NCI-H82 treated with DMSO at 0.1 percent for 48 hours (cell line): ENCODE results near the gene PTAR1.

Source experiments
- DNase-seq: peaks from one replicate; lab custom pipeline; 2025; ENCODE audit not compliant: unreplicated experiment; lab: John Stamatoyannopoulos, UW

The PTAR1 gene

DNA sequence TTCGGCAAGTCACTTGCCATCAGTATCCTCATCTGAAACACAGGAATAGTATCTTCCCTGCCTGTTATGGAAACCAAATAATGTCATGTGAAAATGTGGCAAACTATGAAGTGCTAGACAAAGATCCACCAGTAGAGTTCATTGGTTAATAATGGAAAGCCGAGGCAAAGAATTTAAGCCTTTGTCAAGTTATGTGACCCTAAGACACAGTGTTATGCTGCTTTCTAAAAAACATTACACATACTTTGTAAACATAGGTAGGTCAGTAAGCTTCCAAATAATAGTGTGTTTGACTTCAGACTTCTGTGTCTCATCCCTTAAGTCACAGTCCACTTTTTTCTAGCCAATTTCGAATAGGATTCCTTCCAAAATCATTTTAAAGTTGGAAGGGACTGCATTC is 6.0 kb downstream of the PTAR1 start:
- DNase-seq: no peak

DNA sequence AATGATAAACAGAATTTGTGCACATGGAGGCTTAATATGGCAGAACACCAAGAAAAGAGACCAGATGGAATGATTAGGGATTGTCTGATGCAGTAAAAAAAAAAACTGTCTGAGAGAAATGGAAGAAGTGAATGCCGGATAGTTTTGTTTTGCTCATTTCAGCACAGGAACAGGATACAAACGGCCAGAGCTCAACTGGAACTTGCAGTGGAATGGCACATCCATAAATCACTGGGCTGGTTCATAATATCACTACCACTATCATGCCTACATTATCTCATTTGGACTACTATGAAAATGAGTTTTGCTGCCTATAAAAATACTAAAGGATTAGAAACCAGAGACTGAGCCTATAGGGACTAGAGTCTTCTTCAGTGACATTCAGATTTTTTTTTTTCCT is 9.7 kb downstream of the PTAR1 start:
- no peak for DNase-seq

DNA sequence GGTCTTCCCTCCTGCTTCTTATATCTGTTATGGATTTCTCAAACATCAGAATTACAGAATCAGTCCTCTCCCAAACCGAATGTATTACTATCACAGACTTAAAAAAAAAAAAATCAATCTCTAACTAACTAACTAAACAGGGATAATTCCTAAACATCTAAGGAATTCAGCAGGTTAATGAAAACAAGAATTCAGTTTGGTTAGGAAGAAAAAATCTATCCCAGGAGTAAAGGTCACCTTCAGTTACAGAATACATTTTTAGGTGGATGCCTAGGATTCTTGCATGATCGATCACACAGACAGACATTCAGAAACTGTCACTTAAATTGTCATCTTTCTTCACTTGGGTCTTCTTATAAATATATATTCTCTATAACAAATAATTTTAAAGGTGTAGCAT is 11.5 kb downstream of the PTAR1 start:
- DNase-seq: no peak

DNA sequence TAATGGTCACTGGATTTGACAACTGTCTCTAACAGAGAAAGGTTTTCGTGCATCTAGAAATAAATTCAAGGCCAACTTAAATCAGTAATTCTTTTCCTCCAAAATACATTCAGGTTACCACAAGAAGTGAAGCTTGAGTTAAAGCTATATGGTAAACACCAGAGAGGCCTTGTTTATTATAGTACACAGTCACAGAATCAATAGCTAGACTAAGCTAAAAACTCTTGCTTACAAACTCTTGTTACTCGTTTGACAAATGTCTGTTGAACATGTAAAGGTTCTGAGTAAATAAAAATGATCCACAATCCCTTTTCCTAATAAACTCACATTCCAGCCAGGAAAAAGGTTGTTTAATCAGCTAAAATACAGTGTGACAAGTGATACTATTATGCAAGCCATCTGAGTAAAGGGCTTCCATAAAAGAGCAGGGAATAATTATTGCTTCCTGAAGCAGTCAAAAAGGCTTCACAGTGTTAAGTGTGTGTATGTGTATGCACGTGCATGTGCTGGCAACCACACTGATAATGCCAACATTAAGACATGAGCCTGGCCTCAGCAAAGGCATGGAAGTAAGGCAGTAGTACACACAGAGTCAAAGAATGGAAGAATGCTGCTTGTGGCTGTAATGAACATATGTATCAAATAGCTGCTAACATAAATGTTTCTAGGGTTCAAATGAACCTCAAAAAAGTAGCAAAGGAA is 12.8 kb downstream of the PTAR1 start:
- no peak for DNase-seq

DNA sequence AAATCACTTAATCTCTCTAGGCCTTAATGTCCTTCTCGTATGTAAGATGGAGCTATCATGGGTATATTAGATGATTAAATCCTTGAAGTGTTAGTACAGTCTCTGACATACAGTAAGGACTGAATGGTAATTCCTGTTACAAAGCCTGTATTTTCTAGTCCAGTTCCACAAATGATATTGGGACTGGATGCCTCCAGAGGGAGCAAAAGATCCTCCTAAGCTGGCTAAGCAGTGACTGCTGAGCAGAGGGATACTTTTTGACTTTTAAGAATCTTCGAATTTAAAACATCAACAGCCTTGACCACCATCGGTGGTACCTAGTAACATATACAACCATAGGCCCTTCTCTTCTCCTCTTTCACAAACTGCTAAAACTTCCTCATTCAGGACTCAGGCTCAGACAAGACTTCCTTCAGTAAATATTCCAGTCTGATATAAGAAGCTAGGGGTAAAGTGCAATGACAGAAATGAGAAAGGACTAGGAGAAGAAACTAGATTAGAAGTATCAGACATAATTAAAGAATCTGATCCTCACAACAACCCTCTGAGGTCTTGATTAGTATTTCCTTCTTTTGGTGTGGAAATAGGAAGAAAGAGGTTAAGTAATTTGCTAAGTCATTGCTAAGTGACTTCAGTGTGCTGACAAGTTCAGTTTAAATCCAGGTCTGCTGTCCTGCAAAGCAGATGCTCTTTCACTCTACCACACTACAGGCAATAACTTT is 13.9 kb downstream of the PTAR1 start:
- DNase-seq: no peak

DNA sequence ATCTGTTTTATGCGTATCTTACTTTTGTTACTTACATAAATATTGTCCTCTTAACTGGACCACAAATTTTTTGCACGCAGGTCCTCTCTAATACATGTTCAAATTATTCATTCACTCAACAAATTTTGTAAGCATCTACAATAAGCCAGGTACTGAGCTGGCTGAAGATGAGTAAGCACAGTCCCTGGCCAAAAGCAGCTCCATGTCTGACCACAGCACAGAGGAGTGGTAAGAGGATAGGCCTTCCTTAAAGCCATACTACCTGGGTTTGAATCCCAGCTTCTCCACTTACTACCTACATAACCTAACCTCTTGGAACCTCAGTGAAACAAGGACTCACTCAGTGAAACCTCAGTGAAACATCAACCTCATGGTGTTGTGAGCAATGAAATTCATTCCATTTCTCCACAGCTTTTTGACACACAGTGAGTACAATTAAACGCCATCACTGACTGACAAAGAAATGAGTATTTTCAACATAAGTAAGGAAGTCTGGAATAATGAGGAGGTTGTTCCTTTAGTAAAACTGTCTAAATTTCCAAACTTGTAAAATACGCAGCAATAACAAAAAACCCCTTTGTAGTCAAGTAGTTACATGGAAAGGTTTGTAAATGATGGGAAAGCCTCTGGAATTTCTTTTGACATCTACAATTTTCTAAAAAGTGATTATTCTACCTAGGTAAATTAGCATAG is 15.0 kb downstream of the PTAR1 start:
- no peak for DNase-seq

DNA sequence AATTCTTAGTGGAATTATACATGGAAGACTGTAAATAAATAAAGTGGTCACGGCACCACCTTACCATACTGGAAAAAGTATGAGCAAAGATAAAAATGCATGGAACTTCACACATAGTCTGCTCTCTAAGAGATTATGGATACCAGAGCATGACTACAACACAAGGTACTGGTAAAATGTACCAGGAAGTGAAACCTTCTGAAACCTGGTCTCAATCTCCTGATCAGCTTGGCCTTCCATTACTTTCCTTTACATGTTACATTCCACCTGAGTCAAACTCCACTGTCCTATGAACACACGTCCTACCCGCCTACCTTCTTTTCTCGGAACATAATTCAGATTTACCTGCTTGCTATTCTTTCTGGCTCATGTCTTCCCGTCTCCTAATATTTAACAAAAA is 15.9 kb downstream of the PTAR1 start:
- no peak for DNase-seq

DNA sequence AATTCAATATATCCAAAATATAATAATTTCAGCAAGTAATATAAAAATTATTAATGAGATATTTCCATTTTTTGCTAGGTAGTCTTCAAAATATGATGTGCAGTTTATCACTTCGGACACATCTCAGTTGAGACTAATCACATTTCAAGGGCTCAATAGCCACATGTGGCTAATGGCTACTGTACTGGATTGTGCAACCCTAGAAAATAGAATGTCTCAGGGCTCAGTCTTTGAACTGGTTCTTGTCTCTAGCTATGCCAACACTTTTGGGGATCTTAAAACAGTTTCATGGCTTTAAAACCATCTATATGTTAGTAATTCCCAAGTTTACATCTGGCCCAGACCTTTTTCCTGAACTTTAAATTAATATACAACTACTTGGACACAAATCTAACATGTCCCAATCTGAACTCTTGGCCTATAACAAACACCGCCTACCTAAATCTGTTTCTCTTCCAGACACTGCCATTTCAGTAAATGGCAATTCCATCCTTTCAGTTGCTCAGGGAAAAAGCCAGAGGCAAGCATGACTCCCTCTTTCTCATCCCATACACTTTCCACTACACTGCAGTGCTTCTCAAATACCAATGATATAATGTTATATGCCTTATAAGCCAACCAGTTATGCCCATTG is 18.8 kb downstream of the PTAR1 start:
- no peak for DNase-seq

DNA sequence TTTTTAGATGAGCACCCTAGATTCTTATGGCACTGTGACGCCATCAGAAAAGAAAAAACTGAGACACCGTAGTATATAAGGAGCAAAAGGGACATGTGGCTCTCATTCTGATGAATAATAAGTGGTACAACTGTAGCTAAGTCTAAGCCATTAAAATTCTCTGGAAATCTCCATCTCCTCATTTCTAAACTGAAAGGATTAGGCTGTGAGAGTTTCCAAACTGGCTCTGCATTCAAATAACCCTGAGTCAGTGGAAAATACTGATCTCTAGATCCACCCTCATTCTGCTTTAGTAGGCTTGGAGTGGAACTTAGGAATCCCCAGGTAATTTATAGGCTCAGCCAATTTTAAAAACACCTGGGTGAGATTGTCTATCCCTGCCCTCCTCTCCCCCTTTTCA is 28.5 kb downstream of the PTAR1 start:
- no peak for DNase-seq

DNA sequence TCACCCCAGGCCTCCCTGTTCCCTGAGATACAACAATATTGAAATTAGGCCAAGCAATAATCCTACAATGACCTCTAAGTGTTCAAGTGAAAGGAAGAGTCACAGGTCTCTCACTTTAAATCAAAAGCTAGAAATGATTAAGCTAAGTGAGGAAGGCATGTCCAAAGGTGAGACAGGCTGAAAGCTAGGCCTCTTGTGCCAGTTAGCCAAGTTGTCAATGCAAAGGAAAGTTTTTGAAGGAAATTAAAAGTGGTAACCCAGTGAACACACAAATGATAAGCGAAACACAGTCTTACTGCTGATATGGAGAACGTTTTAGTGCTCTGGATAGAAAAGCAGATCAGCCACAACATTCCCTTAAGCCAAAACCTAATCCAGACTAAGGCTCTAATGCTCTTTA is 39.8 kb downstream of the PTAR1 start:
- peak; percentile 27 for DNase-seq

DNA sequence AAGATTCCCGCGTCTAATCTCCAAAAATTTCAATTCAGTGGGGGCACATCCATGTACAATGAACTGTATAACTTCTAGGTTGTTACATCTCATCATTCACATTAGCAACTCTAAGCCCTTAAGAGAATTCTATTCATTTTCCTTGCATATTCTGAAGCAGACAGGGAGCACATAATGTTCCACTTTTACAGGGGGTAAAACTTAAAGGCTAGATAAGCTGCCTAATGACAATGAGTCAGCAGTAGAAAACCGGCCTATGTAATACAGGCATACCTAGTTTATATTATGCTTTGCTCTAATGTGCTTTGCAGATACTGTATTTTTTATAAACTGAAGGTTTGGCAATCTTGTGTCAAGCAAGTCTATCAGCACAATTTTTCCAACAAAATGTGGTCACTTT is 40.4 kb downstream of the PTAR1 start:
- DNase-seq: no peak

DNA sequence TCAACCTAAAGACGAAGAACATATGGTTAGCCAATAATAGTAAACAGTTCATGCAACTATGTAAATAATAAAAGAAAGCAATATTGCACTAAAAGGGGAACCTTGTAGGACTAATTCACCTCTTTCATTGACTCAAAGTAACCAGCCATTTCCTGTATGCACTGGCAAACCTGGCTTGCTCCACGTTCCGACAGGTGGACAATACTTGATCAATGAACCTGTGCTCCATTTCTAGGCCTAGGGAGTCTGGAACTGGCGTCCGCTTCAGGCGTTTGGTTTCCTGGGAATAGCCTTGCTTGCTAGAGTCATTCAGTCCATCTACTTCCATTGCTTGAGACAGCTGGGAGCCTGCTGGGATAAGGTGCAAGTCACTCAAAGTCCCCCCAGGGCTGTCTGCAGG is 41.6 kb downstream of the PTAR1 start:
- no peak for DNase-seq

DNA sequence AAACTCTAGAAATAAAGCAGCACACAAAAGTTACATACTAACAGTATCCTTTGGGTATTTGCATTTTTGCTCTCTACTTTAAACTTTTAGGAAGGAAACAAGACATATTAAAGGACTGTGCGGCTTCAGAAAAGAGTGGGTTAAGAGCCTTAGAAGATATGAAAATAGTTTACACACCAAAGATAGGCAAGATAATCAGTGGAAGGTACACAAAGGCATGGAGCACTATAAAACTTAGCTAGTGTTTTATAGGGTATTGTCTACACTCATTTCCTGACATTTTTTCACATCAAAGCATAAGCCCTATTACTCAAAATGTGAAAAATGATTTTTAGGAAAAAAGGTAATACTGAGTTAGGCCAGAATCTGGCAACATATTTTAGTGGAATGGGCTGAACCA is 44.0 kb downstream of the PTAR1 start:
- no peak for DNase-seq

DNA sequence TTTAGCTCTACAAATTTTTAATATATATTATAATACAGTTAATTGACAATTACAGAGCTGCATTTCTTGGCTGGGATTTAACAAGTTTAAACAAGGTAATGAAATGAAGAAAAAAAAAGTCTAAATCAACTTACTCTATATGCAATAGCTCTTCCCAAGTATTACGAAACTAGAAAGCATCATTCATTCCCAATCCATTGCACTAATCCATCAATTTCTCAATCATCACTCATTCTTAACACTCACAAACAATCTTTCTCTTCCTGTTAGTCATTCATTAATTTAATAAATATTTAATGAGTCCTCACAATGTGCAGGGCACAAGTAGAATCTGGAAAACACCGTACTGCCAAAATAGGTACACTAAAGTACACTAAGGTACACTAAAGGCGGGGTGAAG is 44.7 kb downstream of the PTAR1 start:
- no peak for DNase-seq

DNA sequence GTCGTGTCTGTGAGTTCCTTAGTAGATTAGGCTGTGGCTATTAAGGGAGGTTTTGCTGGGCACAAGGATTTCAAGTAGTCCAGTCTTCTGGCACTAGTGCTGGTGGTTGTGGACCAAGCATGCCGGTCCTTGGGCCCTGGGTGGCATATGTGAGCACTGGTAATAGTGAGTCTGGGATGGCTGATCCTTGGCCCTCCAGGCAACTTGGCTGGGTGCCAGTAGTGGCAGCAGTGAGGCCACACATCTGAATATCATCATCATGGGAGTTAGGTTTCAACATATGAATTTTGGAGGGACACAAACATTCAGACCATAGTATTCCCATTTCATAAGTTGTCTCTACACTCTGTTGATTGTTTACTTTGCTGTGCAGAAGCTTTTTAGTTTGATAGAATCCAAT is 62.3 kb downstream of the PTAR1 start:
- no peak for DNase-seq

DNA sequence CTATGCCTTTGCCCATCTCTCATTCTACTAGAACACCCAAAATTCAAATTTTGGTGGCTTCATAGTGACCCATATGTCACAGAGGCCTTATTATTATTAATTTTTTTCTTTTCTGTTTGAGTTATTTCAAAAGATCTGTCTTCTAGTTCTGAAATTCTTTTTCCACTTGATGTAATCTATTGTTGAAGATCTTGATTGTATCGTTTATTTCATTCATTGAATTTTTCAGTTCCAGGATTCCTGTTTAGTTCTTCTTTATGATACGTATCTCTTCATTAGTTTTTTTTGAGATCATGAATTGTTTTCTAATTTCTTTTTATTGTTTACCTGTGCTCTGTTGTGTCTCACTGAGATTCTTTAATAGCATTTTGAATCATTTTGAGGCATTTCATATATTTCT is 63.0 kb downstream of the PTAR1 start:
- no peak for DNase-seq

DNA sequence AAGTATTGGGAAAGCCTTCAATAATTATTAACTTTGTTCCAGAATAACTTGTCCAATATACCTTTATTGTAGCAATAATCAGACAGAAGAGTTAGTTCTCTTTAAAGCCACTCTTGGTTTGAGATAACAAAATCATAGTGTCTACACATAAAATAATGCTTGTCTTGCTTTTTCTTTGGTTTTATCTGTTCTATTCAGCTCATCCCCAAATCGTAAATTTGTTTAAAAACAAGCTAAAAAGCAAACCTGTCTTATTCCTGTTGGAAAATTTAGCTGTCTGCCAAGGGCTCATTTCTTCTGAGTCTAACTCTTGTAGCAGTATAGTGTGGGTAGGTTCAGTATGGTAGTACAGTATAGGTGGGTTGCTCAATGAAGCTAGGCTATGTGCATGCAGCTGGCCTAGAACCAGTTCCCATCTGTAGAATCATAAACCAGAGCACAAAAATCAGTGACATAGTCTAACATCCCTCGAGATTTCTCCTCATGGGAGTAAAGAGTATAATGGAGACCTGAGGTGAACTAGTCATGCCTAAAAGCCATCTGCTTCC is 69.7 kb downstream of the PTAR1 start:
- no peak for DNase-seq

DNA sequence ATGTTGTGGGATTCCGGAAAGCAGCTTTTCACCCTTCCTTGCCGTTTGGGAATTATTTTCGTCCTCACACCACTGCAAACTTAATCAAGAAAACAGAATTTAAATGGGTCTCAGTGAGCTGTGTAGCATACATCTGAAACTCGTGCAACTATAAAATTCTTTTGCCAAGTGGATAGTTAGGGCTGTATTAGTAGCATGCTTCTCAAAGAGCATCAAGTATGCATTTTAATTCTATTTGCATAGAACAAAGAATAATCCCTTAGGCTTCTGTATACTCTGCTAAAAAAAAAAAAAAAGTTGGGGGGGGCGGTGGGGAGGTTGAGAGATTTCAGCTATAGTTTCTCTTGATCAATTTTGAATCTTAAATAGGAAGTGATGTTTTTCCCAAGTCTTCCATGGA is 75.9 kb downstream of the PTAR1 start:
- no peak for DNase-seq

DNA sequence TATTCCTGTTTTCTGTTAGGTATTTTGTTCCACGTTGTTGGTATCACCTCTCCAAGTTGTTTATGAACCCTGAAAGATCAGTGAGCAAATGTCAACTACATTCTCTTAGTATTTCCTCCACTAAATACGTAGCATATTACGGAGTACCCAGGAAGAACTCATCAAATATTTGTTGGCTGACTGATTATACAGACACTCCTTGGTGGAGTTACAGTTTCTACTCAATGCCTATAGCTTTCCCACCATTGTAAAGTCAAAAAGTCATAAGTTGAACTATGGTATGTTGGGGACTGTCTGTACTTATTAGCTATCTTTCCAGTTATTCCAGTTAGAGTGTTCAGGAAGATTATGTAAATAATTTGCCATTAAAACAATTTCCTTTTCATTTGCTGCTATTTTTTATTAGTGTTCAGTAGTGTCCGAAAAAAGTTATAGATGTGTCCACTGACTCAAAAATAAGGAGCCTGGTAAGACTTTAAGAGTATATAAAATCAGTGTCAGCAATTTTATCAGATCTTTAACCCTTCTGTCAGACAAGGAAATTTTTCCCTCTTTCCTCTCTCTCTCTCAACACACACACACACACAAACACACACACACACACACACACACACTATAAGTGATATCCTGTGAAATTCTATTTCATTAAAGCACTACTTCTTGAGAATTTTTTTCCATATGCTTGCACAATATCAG is 80.8 kb downstream of the PTAR1 start:
- no peak for DNase-seq

DNA sequence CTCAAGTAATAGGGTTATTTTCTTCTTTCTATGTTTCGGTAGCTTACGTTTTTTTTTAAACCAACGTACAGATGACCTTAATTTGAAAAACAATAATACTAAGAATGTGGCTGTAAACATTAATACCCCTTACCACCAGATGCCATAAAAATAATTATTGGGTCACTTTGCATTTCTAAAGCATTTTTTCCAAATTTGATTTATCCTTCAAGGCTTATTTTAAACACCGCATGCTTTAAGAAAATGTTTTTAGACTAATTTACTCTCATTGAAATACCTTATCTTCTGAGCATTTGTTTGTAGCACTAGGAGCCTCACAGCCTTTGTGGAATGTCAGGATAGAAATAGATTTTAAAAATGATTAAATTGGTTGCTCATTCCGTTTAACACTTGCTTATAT is 81.9 kb downstream of the PTAR1 start:
- no peak for DNase-seq

DNA sequence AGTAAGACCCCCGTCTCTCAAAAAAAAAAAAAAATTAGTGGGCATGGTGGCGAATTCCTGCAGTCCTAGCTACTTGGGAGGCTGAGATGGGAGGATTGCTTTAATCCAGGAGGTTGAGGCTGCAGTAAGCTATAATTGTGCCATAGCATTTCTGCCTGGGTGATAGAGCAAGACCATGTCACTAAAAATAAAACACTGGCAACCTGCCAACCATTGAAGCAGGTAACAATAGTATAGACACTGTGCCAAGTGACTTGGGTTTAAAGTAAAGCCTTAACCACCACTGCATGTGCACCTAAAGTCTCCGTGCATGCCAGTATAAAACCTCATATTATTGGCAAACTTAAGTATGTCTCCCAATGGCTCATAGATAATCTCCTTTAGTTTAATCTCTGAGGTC is 84.2 kb downstream of the PTAR1 start:
- no peak for DNase-seq
